ENCODE data around the gene GMDS.
A peak's percentile ranks its signal among the peaks of the same experiment; 100 is the strongest.

The GMDS gene

GRCh38 chr6:2158596-2159271, 86.7 kb downstream of the GMDS start:
- DNase-seq (ENCODE audit: extremely low read depth, insufficient read length): no peak
- H3K4me3 ChIP-seq (replicated peaks; ENCODE audit: low read depth, low read length): no peak overlapping the region
- H3K27me3 ChIP-seq (replicated peaks; ENCODE audit: control insufficient read depth, insufficient read depth, low read length): no peaks in the 10 kb centered on the region
- no peak for TF ChIP-seq CTCF (IDR thresholded peaks at IDR 0.05; ENCODE audit: insufficient read depth, low read length, poor library complexity, severe bottlenecking)
- no peaks in the 10 kb centered on the region for H3K36me3 ChIP-seq (ENCODE audit: control insufficient read depth, insufficient read depth, low read length)

GRCh38 chr6:2157441-2158127, 87.8 kb downstream of the GMDS start:
- Histone ChIP-seq H3K27me3 (replicated peaks; ENCODE audit: control insufficient read depth, insufficient read depth, low read length) (no peaks in the 10 kb centered on the region), H3K36me3 (ENCODE audit: control insufficient read depth, insufficient read depth, low read length) (no peaks in the 10 kb centered on the region), H3K4me3 (replicated peaks; ENCODE audit: low read depth, low read length) (no peak overlapping the region)
- DNase-seq (ENCODE audit: extremely low read depth, insufficient read length): peak; percentile 12
- no peak for TF ChIP-seq CTCF (IDR thresholded peaks at IDR 0.05; ENCODE audit: insufficient read depth, low read length, poor library complexity, severe bottlenecking)

- Histone ChIP-seq H3K4me3 (replicated peaks; ENCODE audit: low read depth, low read length) (no peak overlapping the region), H3K27me3 (replicated peaks; ENCODE audit: control insufficient read depth, insufficient read depth, low read length) (no peaks in the 10 kb centered on the region), H3K36me3 (ENCODE audit: control insufficient read depth, insufficient read depth, low read length) (no peaks in the 10 kb centered on the region)
- no peak for TF ChIP-seq CTCF (IDR thresholded peaks at IDR 0.05; ENCODE audit: insufficient read depth, low read length, poor library complexity, severe bottlenecking)
- no peak for DNase-seq (ENCODE audit: extremely low read depth, insufficient read length)
These were observed 90.2 kb downstream of the GMDS start for GRCh38 chr6:2155206-2155605.

GRCh38 chr6:2149361-2150006, 95.9 kb downstream of the GMDS start:
- no peak for DNase-seq (ENCODE audit: extremely low read depth, insufficient read length)
- no peak for TF ChIP-seq CTCF (IDR thresholded peaks at IDR 0.05; ENCODE audit: insufficient read depth, low read length, poor library complexity, severe bottlenecking)
- no peaks in the 10 kb centered on the region for H3K36me3 ChIP-seq (ENCODE audit: control insufficient read depth, insufficient read depth, low read length)
- no peaks in the 10 kb centered on the region for H3K27me3 ChIP-seq (replicated peaks; ENCODE audit: control insufficient read depth, insufficient read depth, low read length)
- no peak overlapping the region for H3K4me3 ChIP-seq (replicated peaks; ENCODE audit: low read depth, low read length)

- TF ChIP-seq CTCF (IDR thresholded peaks at IDR 0.05; ENCODE audit: insufficient read depth, low read length, poor library complexity, severe bottlenecking): no peak
- no peaks in the 10 kb centered on the region for H3K36me3 ChIP-seq (ENCODE audit: control insufficient read depth, insufficient read depth, low read length)
- no peaks in the 10 kb centered on the region for H3K27me3 ChIP-seq (replicated peaks; ENCODE audit: control insufficient read depth, insufficient read depth, low read length)
- no peak for DNase-seq (ENCODE audit: extremely low read depth, insufficient read length)
- H3K4me3 ChIP-seq (replicated peaks; ENCODE audit: low read depth, low read length): no peak overlapping the region
These were observed 96.7 kb downstream of the GMDS start for GRCh38 chr6:2148748-2149147.
